Measurements from ENCODE around the gene TBC1D14. TPM values are rescaled to one million over a fixed set of nuclear protein-coding genes. Genes with fewer than 3 reads are reported as not detected.

Gene TBC1D14
- total and polyA plus RNA-seq, 10 donors, result 13.7 to 114 (median 68.4) TPM

- Histone ChIP-seq H3K27me3 (replicated peaks in 1 of 7) (peaks cover 0 to 1% (median 0%) of the 10 kb centered on the region in 7 donors), H3K4me3 (peak overlapping the region in 1 of 8 donors; percentile 41), H3K9me3 (no peaks in the 10 kb centered on the region), H3K36me3 (no peaks in the 10 kb centered on the region), H3K27ac (peak overlapping the region in 6 of 8 donors; percentile 36 to 100 (median 62)), H3K4me1 (peaks cover 44 to 92% (median 84%) of the 10 kb centered on the region in 6 donors)
- DNase-seq, result peak; percentile 41
- 27 to 58% (median 36%) methylated on average over 4 of the region's 4 CpGs for WGBS, 5 donors
- intact Hi-C loops (cut with DNase I; ENCODE audit: low total_unique reads), result no loop called here
- peak in 1 of 3 donors; percentile 43 for TF ChIP-seq POLR2AphosphoS5 (IDR thresholded peaks at IDR 0.05)
- no peak for TF ChIP-seq POLR2A (IDR thresholded peaks at IDR 0.05)
These were observed 2.8 kb downstream of the TBC1D14 start for GRCh38 chr4:6912441-6912840.

- no peak overlapping the region for H3K4me3 ChIP-seq
- WGBS, 5 donors, result 86 to 92% (median 89%) methylated on average over 6 of the region's 6 CpGs
- intact Hi-C loops (cut with DNase I; ENCODE audit: low total_unique reads), result no loop called here
- H3K9me3 ChIP-seq, result no peaks in the 10 kb centered on the region
- H3K36me3 ChIP-seq, result no peaks in the 10 kb centered on the region
- no peak for TF ChIP-seq CTCF (IDR thresholded peaks at IDR 0.05 in 8 of 11, conservative IDR thresholded peaks at IDR 0.05 in 3 of 11)
- TF ChIP-seq POLR2A (IDR thresholded peaks at IDR 0.05), result no peak
- TF ChIP-seq POLR2AphosphoS5 (IDR thresholded peaks at IDR 0.05), result no peak
- DNase-seq, result no peak
- peaks cover 45 to 92% (median 84%) of the 10 kb centered on the region in 6 donors for H3K4me1 ChIP-seq
- H3K27me3 ChIP-seq (replicated peaks in 1 of 7), result no peaks in the 10 kb centered on the region
- peak overlapping the region in 1 of 8 donors; percentile 67 for H3K27ac ChIP-seq
These were observed 3.8 kb downstream of the TBC1D14 start for GRCh38 chr4:6913350-6913905.

- Histone ChIP-seq H3K4me1 (peaks cover 49 to 94% (median 88%) of the 10 kb centered on the region in 6 donors), H3K27ac (peak overlapping the region in 2 of 8 donors; percentile 93 to 94), H3K27me3 (replicated peaks in 1 of 7) (no peaks in the 10 kb centered on the region), H3K36me3 (no peaks in the 10 kb centered on the region), H3K4me3 (no peak overlapping the region), H3K9me3 (no peaks in the 10 kb centered on the region)
- intact Hi-C loops (cut with DNase I; ENCODE audit: low total_unique reads), result no loop called here
- TF ChIP-seq POLR2AphosphoS5 (IDR thresholded peaks at IDR 0.05) (no peak), CTCF (IDR thresholded peaks at IDR 0.05 in 8 of 11, conservative IDR thresholded peaks at IDR 0.05 in 3 of 11) (no peak), POLR2A (IDR thresholded peaks at IDR 0.05) (no peak)
- WGBS, 5 donors, result 85 to 97% (median 90%) methylated on average over 9 of the region's 9 CpGs
- DNase-seq, result peak; percentile 46
These were observed 4.8 kb downstream of the TBC1D14 start for GRCh38 chr4:6914448-6914847.

GRCh38 chr4:6915041-6916005, 5.7 kb downstream of the TBC1D14 start:
- WGBS, 5 donors, result 93 to 95% (median 94%) methylated on average over 15 to 18 of the region's 18 CpGs
- Histone ChIP-seq H3K9me3 (no peaks in the 10 kb centered on the region), H3K4me1 (peaks cover 52 to 99% (median 93%) of the 10 kb centered on the region in 6 donors), H3K27me3 (replicated peaks in 1 of 7) (no peaks in the 10 kb centered on the region), H3K36me3 (no peaks in the 10 kb centered on the region), H3K4me3 (no peak overlapping the region), H3K27ac (peak overlapping the region in 3 of 8 donors; percentile 92 to 94 (median 93))
- peak; percentile 73 for DNase-seq
- intact Hi-C loops (cut with DNase I; ENCODE audit: low total_unique reads), result no loop called here
- TF ChIP-seq POLR2A (IDR thresholded peaks at IDR 0.05), result no peak
- no peak for TF ChIP-seq CTCF (IDR thresholded peaks at IDR 0.05 in 8 of 11, conservative IDR thresholded peaks at IDR 0.05 in 3 of 11)
- TF ChIP-seq POLR2AphosphoS5 (IDR thresholded peaks at IDR 0.05), result no peak

All from spleen (tissue), 11 donors.